Bronchial smooth muscle cell (primary cell): ENCODE data around the gene CCT8. TPM values are rescaled to one million over a fixed set of nuclear protein-coding genes. Genes with fewer than 3 reads are reported as not detected.

Source experiments
- total RNA-seq: library from RNA; depleted of rRNA; stranded (reverse); fragments of >200 nt; gene quantifications from 2 replicates; pipeline ENCODE4 v1.2.1, GENCODE V29; 2014

The CCT8 gene
- total RNA-seq = 175 and 179 TPM in 2 replicates

GRCh38 chr21:29073222-29074006 is at the start of gene CCT8:
Gene CCT8 (minus strand): TSS chr21:29073648. CDS start chr21:29073590, 58 bp downstream.

GRCh38 chr21:29024474-29025327 is 48.7 kb downstream of the CCT8 start, which contains the start of gene USP16:
Gene USP16 (plus strand): TSS chr21:29024668. CDS start chr21:29027914, 3,246 bp downstream.

Other genes starting within 250 kb of the CCT8 start
- gene LTN1, start 80.8 kb downstream of the CCT8 start, total RNA-seq = 11.8 and 18.4 TPM in 2 replicates
- gene RWDD2B, start 54.3 kb downstream of the CCT8 start, total RNA-seq = 9.8 and 14.8 TPM in 2 replicates
- gene USP16, start 49.0 kb downstream of the CCT8 start, total RNA-seq = 29.4 and 33.7 TPM in 2 replicates
- 1.1 and 3.0 TPM in 2 replicates for gene MAP3K7CL, start 57.0 kb upstream of the CCT8 start, total RNA-seq
- 53.3 and 81.8 TPM in 2 replicates for gene BACH1, start 225.3 kb upstream of the CCT8 start, total RNA-seq